DND-41 (cell line): ENCODE measurements around the gene TSC22D2.

Source experiments
- EZH2 ChIP-seq: IDR thresholded peaks from 3 replicates; pipeline ENCODE4 v1.6.1; 2012; ENCODE audit warnings: borderline replicate concordance, low read depth, mild to moderate bottlenecking, moderate library complexity, low read length, inconsistent platforms; ENCODE audit not compliant: severe bottlenecking
- TF ChIP-seq, protein P1 (sequence below): IDR thresholded peaks from 2 replicates; pipeline ENCODE4 v1.5.1; 2012; ENCODE audit warnings: borderline replicate concordance, low read length, moderate library complexity, mild to moderate bottlenecking; ENCODE audit not compliant: poor library complexity, severe bottlenecking; ENCODE audit errors: extremely low read depth

DNA sequence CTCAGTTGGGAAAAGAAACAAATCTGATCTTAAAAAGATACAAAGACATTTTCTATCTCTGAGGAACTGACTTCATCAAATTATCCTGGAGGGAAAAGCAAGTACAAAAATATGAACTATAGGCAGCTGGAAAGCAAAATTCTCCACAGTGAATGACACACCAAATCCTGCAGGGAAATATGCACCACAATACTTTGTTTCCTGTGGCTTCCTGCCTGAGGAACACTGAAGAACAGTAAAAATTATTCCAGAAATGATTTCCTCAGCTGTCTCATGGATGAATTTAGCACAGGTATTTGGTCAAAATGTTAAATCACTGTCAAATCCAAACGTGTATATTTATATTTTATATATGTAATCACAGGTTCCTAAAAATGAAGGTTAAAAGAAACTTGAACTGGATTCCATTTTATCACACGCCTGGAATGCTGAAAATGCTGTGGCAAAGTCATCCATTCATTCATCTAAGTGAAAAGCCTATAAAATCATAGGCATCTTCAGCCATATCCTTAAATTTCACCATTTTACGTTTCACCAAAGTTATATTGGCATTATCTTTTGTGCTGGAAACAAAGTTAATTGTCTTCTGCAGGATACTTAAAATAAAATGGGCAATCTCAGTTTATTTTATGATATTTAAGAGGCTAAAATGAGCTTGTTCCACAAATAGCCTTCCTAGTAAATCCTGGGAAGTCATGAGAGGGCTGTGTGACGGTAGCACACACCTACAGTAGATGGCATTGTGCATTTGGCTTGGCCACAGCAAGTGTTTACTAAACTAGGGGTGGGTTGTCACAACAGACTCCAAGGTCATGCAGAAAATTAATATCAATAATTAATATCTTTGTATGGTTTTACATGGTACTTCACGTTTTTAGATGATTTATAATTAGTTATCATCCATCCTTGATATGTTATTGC is 19.3 kb upstream of the TSC22D2 start:
- TF ChIP-seq, protein P1, sequence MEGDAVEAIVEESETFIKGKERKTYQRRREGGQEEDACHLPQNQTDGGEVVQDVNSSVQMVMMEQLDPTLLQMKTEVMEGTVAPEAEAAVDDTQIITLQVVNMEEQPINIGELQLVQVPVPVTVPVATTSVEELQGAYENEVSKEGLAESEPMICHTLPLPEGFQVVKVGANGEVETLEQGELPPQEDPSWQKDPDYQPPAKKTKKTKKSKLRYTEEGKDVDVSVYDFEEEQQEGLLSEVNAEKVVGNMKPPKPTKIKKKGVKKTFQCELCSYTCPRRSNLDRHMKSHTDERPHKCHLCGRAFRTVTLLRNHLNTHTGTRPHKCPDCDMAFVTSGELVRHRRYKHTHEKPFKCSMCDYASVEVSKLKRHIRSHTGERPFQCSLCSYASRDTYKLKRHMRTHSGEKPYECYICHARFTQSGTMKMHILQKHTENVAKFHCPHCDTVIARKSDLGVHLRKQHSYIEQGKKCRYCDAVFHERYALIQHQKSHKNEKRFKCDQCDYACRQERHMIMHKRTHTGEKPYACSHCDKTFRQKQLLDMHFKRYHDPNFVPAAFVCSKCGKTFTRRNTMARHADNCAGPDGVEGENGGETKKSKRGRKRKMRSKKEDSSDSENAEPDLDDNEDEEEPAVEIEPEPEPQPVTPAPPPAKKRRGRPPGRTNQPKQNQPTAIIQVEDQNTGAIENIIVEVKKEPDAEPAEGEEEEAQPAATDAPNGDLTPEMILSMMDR, result no peak
- TF ChIP-seq EZH2, result no peak
